DND-41 (cell line): ENCODE results near the gene PPP2CA.

ENCODE experiments used
- CTCF ChIP-seq: IDR thresholded peaks from 2 replicates; pipeline ENCODE4 v1.5.1; 2012; ENCODE audit warnings: borderline replicate concordance, low read length, moderate library complexity, mild to moderate bottlenecking; ENCODE audit not compliant: poor library complexity, severe bottlenecking; ENCODE audit errors: extremely low read depth
- EZH2 ChIP-seq: IDR thresholded peaks from 3 replicates; pipeline ENCODE4 v1.6.1; 2012; ENCODE audit warnings: borderline replicate concordance, low read depth, mild to moderate bottlenecking, moderate library complexity, low read length, inconsistent platforms; ENCODE audit not compliant: severe bottlenecking

- no peak for TF ChIP-seq CTCF
- TF ChIP-seq EZH2 = no peak
These were observed 48.3 kb downstream of the PPP2CA start for GRCh38 chr5:134177369-134178095.
